HepG2 (cell line): ENCODE measurements around the gene ZNF607. TPM values are rescaled to one million over a fixed set of nuclear protein-coding genes. Genes with fewer than 3 reads are reported as not detected.
A peak's percentile ranks its signal among the peaks of the same experiment; 100 is the strongest.

Source experiments
- DR1 ChIP-seq: sonication (generic); formaldehyde crosslinking; IDR thresholded peaks from 2 replicates; pipeline ENCODE4 v1.8.0; 2021; ENCODE audit warnings: mild to moderate bottlenecking, missing genetic modification reagents, inconsistent platforms
- ESRRA ChIP-seq: sonication (generic); formaldehyde crosslinking; IDR thresholded peaks from 2 replicates; pipeline ENCODE4 v1.5.1; 2020; ENCODE audit warnings: mild to moderate bottlenecking, low read depth, missing genetic modification reagents
- GZF1 ChIP-seq: sonication (generic); formaldehyde crosslinking; IDR thresholded peaks from 2 replicates; pipeline ENCODE4 v1.5.1; 2020; ENCODE audit warnings: mild to moderate bottlenecking, missing genetic modification reagents
- KIAA2018 ChIP-seq: sonication (generic); formaldehyde crosslinking; IDR thresholded peaks from 2 replicates; pipeline ENCODE4 v1.5.0; 2020; ENCODE audit warnings: mild to moderate bottlenecking, missing genetic modification reagents, borderline replicate concordance
- NFIC ChIP-seq: IDR thresholded peaks from 2 replicates; pipeline ENCODE4 v1.6.1; 2012; ENCODE audit warnings: mild to moderate bottlenecking, low read length, inconsistent platforms
- NKX3-1 ChIP-seq: sonication (generic); formaldehyde crosslinking; IDR thresholded peaks from 2 replicates; pipeline ENCODE4 v1.5.0; 2020; ENCODE audit warnings: missing genetic modification reagents
- SP140L ChIP-seq: sonication (generic); formaldehyde crosslinking; IDR thresholded peaks from 2 replicates; pipeline ENCODE4 v1.4.0; 2020; ENCODE audit warnings: missing genetic modification reagents, borderline replicate concordance
- STAT5B ChIP-seq: sonication (generic); formaldehyde crosslinking; IDR thresholded peaks from 2 replicates; pipeline ENCODE4 v1.4.0; 2020; ENCODE audit warnings: missing genetic modification reagents
- TBX2 ChIP-seq: sonication (generic); formaldehyde crosslinking; IDR thresholded peaks from 2 replicates; pipeline ENCODE4 v1.5.0; 2020; ENCODE audit warnings: missing genetic modification reagents, mild to moderate bottlenecking, borderline replicate concordance
- ZBTB37 ChIP-seq: sonication (generic); formaldehyde crosslinking; IDR thresholded peaks from 2 replicates; pipeline ENCODE4 v1.4.0; 2020; ENCODE audit warnings: mild to moderate bottlenecking, missing genetic modification reagents
- ZNF20 ChIP-seq: sonication (generic); formaldehyde crosslinking; IDR thresholded peaks from 2 replicates; pipeline ENCODE4 v1.4.0; 2020; ENCODE audit warnings: mild to moderate bottlenecking, moderate library complexity, missing genetic modification reagents
- ZNF225 ChIP-seq: sonication (generic); formaldehyde crosslinking; IDR thresholded peaks from 2 replicates; pipeline ENCODE4 v1.4.0; 2020; ENCODE audit warnings: mild to moderate bottlenecking, missing genetic modification reagents
- ZNF292 ChIP-seq: sonication (generic); formaldehyde crosslinking; IDR thresholded peaks from 2 replicates; pipeline ENCODE4 v1.8.1; 2022; ENCODE audit warnings: mild to moderate bottlenecking, low read depth, missing genetic modification reagents, borderline replicate concordance
- ZNF34 ChIP-seq: sonication (generic); formaldehyde crosslinking; IDR thresholded peaks from 2 replicates; pipeline ENCODE4 v1.4.0; 2020; ENCODE audit warnings: mild to moderate bottlenecking, missing genetic modification reagents, borderline replicate concordance
- ZNF782 ChIP-seq: sonication (generic); formaldehyde crosslinking; IDR thresholded peaks from 2 replicates; pipeline ENCODE4 v1.4.0; 2020; ENCODE audit warnings: missing genetic modification reagents, mild to moderate bottlenecking, borderline replicate concordance
- ZXDC ChIP-seq: sonication (generic); formaldehyde crosslinking; IDR thresholded peaks from 2 replicates; pipeline ENCODE4 v1.5.0; 2020; ENCODE audit warnings: mild to moderate bottlenecking, missing genetic modification reagents
- polyA plus RNA-seq, 8 experiments: library from polyadenylated mRNA; depleted of rRNA in 3 of 8; stranded (reverse) in 7 of 8; unstranded in 1 of 8; fragments of >200 nt; fragmentation: Illumina TruSeq in 4 of 8; extraction: Trizol in 4 of 8; gene quantifications; 2 replicates each; pipeline versions ENCODE4 v1.2.1 to v1.2.3, GENCODE V29; 2011 to 2016; ENCODE audit warnings: low read depth in 4 of 8, missing spikeins in 1 of 8, mixed read lengths in 1 of 8; ENCODE audit not compliant: insufficient read depth in 1 of 8
- total RNA-seq, 5 experiments: library from RNA; depleted of rRNA; stranded (reverse); fragments of >200 nt; fragmentation: Illumina TruSeq; extraction: Trizol; gene quantifications; 2 replicates each; pipeline ENCODE4 v1.2.3, GENCODE V29; 2016; ENCODE audit warnings: low read depth in 1 of 5

ZNF607 gene
- total and polyA plus RNA-seq, 2 of the 13 experiments (the other 11 are each of a cell fraction or from before 2014, with no cell fraction given): 3.8 to 8.3 TPM

GRCh38 chr19:37654629-37655300 lies 64.8 kb downstream of the ZNF607 start (continued):
- TF ChIP-seq ZNF292 (CRISPR knock-in tag) (peak; percentile 82), ESRRA (CRISPR knock-in tag) (no peak), TBX2 (no peak), SP140L (CRISPR knock-in tag) (no peak), NKX3-1 (CRISPR knock-in tag) (peak; percentile 64; the same call in 1 of the 2 replicates), STAT5B (no peak), ZNF20 (CRISPR knock-in tag) (peak; percentile 55; the same call in 1 of the 2 replicates), KIAA2018 (CRISPR knock-in tag) (no peak), ZBTB37 (CRISPR knock-in tag) (0 out of 2 replicates have a peak, but pooled peaks have one; percentile 47), DR1 (CRISPR knock-in tag) (peak; percentile 35; the same call in 1 of the 2 replicates), ZNF782 (CRISPR knock-in tag) (peak; percentile 78; the same call in 1 of the 2 replicates), ZXDC (CRISPR knock-in tag) (peak; percentile 70; the same call in 1 of the 2 replicates), GZF1 (CRISPR knock-in tag) (peak; percentile 90), ZNF34 (CRISPR knock-in tag) (no peak), ZNF225 (no peak; the same call in 1 of the 2 replicates), NFIC (no peak)
